Loucy (cell line): ENCODE data around the gene NAB1.
"Not testable (repeated sequence)": the region's sequence is repeated elsewhere in the genome, so short reads cannot be mapped to it uniquely, and the experiment has no call there.

Source experiments
- H2AFZ ChIP-seq: fragments of 200-600 bp; sonication (generic); 2 replicates; pipeline ENCODE4 v1.6.0; 2016; ENCODE audit warnings: antibody characterized with exemption, mild to moderate bottlenecking, low read length, moderate library complexity
- H3F3A ChIP-seq: fragments of 200-600 bp; 2 replicates; pipeline ENCODE4 v1.6.0; 2016; ENCODE audit warnings: antibody characterized with exemption, low read depth, mild to moderate bottlenecking
- H3K27me3 ChIP-seq: fragments of 200-600 bp; sonication (generic); 2 replicates; pipeline ENCODE4 v1.6.1; 2014; ENCODE audit warnings: low read length, mild to moderate bottlenecking; ENCODE audit not compliant: insufficient read depth, poor library complexity, severe bottlenecking
- H3K36me3 ChIP-seq: fragments of 200-600 bp; sonication (generic); 2 replicates; pipeline ENCODE4 v1.6.1; 2016; ENCODE audit warnings: low read length; ENCODE audit not compliant: insufficient read depth
- H3K4me1 ChIP-seq: fragments of 200-600 bp; sonication (generic); 2 replicates; pipeline ENCODE4 v1.5.1; 2014; ENCODE audit warnings: low read length, mild to moderate bottlenecking; ENCODE audit not compliant: insufficient read depth, poor library complexity, severe bottlenecking
- H3K4me2 ChIP-seq: fragments of 200-600 bp; sonication (generic); 2 replicates; pipeline ENCODE4 v1.6.0; 2014; ENCODE audit warnings: antibody characterized with exemption, low read length, low read depth, mild to moderate bottlenecking; ENCODE audit not compliant: poor library complexity, severe bottlenecking
- H3K4me3 ChIP-seq: fragments of 200-600 bp; sonication (generic); 2 replicates; pipeline ENCODE4 v1.5.1; 2014; ENCODE audit warnings: low read length, mild to moderate bottlenecking, mixed read lengths; ENCODE audit not compliant: poor library complexity, severe bottlenecking
- H3K79me2 ChIP-seq: fragments of 200-600 bp; sonication (generic); 2 replicates; pipeline ENCODE4 v1.6.1; 2014; ENCODE audit warnings: low read length; ENCODE audit not compliant: insufficient read depth
- H3K9ac ChIP-seq: fragments of 200-600 bp; sonication (generic); 2 replicates; pipeline ENCODE4 v1.6.0; 2014; ENCODE audit warnings: mild to moderate bottlenecking, low read depth, low read length, moderate library complexity; ENCODE audit not compliant: poor library complexity, severe bottlenecking
- H3K9me2 ChIP-seq: fragments of 200-600 bp; sonication (generic); replicated peaks from 2 replicates; pipeline ENCODE4 v1.6.1; 2016; ENCODE audit warnings: low read depth, low read length, mixed read lengths
- H3K9me3 ChIP-seq: fragments of 200-600 bp; sonication (generic); 2 replicates; pipeline ENCODE4 v1.6.1; 2014; ENCODE audit warnings: mild to moderate bottlenecking, antibody characterized with exemption, low read length, low read depth; ENCODE audit not compliant: insufficient read depth
- H4K20me1 ChIP-seq: fragments of 200-600 bp; sonication (generic); 2 replicates; pipeline ENCODE4 v1.6.0; 2014; ENCODE audit warnings: antibody characterized with exemption, low read length, mild to moderate bottlenecking; ENCODE audit not compliant: insufficient read depth, poor library complexity, severe bottlenecking
- EZH2phosphoT487 ChIP-seq: fragments of 200-600 bp; IDR thresholded peaks from 2 replicates; pipeline ENCODE4 v1.6.1; 2018; ENCODE audit warnings: antibody characterized with exemption, mild to moderate bottlenecking, moderate library complexity, borderline replicate concordance
- TF ChIP-seq, protein P1 (sequence below): fragments of 200-600 bp; sonication (generic); conservative IDR thresholded peaks from 2 replicates; pipeline ENCODE4 v1.5.1; 2014; ENCODE audit warnings: mild to moderate bottlenecking, antibody characterized with exemption, low read length

Gene NAB1

DNA sequence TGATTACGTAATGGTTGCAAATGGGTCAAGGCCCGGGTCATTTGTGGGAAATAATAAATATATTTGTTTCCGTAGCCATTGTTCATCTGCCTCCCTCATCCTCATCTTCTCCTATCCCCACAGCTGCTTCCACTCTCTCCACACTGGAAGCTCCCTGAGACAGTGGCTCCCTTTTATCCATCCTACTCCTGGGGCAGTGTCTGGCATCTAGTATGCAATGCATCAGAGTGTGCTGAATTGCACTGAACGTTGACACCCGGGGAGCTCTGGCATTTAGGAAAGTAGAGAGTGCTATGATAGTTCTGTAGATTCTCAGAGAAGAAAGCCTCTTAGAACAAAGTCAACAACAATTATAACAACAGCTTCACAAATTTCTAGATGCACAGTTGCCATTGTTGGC, 45.5 kb upstream of the NAB1 start:
- no peak overlapping the region for H2AFZ ChIP-seq
- no peaks in the 10 kb centered on the region for H3K79me2 ChIP-seq
- H3K4me2 ChIP-seq, result no peak overlapping the region
- no peak overlapping the region for H3K4me3 ChIP-seq
- no peaks in the 10 kb centered on the region for H3K9me3 ChIP-seq
- TF ChIP-seq, protein P1, sequence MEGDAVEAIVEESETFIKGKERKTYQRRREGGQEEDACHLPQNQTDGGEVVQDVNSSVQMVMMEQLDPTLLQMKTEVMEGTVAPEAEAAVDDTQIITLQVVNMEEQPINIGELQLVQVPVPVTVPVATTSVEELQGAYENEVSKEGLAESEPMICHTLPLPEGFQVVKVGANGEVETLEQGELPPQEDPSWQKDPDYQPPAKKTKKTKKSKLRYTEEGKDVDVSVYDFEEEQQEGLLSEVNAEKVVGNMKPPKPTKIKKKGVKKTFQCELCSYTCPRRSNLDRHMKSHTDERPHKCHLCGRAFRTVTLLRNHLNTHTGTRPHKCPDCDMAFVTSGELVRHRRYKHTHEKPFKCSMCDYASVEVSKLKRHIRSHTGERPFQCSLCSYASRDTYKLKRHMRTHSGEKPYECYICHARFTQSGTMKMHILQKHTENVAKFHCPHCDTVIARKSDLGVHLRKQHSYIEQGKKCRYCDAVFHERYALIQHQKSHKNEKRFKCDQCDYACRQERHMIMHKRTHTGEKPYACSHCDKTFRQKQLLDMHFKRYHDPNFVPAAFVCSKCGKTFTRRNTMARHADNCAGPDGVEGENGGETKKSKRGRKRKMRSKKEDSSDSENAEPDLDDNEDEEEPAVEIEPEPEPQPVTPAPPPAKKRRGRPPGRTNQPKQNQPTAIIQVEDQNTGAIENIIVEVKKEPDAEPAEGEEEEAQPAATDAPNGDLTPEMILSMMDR, result no peak
- TF ChIP-seq EZH2phosphoT487, result no peak
- no peaks in the 10 kb centered on the region for H4K20me1 ChIP-seq
- H3K36me3 ChIP-seq, result no peaks in the 10 kb centered on the region
- H3K4me1 ChIP-seq, result peaks cover 26% of the 10 kb centered on the region
- 0 out of 2 replicates have a peak, but pooled peaks cover 4% of the 10 kb centered on the region for H3F3A ChIP-seq
- H3K9me2 ChIP-seq, result no peaks in the 10 kb centered on the region
- no peaks in the 10 kb centered on the region for H3K27me3 ChIP-seq
- no peak overlapping the region for H3K9ac ChIP-seq

DNA sequence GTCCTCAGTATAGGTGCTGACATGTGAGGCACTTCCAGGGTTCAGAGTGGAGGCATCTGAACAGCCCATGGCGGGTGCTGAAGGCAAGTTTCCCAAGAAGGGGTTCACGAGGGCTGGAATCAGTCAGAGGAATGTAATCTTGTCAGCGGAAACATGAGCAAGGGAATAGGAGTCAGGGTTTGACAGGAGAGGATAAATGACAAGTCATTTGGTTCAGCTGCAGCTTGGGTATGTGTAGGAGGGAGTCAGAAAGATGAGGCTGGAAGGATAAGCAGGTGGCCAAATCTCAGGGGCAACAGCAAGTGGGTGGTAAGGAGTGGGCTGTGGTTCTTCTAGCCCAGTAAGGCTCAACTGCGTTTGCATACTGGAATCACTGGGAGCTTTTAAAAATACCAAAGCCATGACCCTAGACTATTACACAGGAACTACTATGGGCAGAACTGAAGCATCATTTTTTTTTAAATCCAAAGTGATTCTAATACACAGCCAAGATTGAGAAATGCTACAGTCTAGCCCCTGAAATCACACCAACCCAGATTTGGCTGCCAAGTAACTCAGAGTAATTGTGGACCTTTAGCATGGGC, 41.8 kb upstream of the NAB1 start:
- no peaks in the 10 kb centered on the region; the same call in 1 of the 2 replicates for H3K9me3 ChIP-seq
- no peaks in the 10 kb centered on the region for H3K4me1 ChIP-seq
- TF ChIP-seq EZH2phosphoT487, result no peak
- TF ChIP-seq, protein P1, result no peak
- no peaks in the 10 kb centered on the region for H3K36me3 ChIP-seq
- no peaks in the 10 kb centered on the region for H3K27me3 ChIP-seq
- no peak overlapping the region for H3K4me3 ChIP-seq
- H3K79me2 ChIP-seq, result no peaks in the 10 kb centered on the region
- H3K4me2 ChIP-seq, result no peak overlapping the region
- no peak overlapping the region for H3K9ac ChIP-seq
- no peaks in the 10 kb centered on the region for H3K9me2 ChIP-seq
- H4K20me1 ChIP-seq, result no peaks in the 10 kb centered on the region
- H2AFZ ChIP-seq, result no peak overlapping the region
- H3F3A ChIP-seq, result no peaks in the 10 kb centered on the region

DNA sequence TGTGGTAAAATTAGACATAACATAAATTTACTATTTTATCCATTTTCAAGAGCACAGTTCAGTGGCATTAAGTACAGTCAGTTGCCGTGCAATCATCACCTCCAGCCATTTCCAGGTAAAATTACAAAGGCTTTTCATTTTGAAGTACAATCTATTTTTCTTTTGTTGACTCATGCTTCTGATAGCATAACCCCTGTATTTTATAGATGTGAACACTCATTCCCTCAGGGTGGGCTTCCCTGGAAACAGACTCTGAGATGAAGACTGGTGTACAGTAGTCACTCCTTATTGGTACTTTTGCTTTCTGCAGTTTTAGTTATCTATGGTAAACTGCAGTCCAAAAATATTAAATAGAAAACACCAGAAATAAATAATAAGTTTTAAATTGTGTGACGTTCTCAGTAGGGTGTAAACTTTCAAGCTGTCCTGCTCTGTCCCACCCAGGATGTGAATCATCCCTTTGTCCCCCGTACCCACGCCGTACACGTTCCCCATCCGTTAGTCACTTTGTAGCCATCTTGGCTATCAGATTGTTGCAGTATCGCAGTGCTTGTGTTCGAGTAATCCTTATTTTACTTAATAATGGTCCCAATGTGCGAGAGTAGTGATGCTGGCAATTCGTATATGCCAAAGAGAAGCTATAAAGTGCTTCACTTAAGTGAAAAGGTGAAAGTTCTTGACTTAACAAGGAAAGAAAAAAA, 41.1 kb upstream of the NAB1 start:
- H3K79me2 ChIP-seq, result no peaks in the 10 kb centered on the region
- H3K4me3 ChIP-seq, result no peak overlapping the region
- H3K36me3 ChIP-seq, result no peaks in the 10 kb centered on the region
- H2AFZ ChIP-seq, result no peak overlapping the region
- no peaks in the 10 kb centered on the region; the same call in 1 of the 2 replicates for H3K9me3 ChIP-seq
- H3K27me3 ChIP-seq, result no peaks in the 10 kb centered on the region
- H3K9ac ChIP-seq, result no peak overlapping the region
- no peaks in the 10 kb centered on the region for H3F3A ChIP-seq
- no peaks in the 10 kb centered on the region for H3K9me2 ChIP-seq
- no peaks in the 10 kb centered on the region for H4K20me1 ChIP-seq
- TF ChIP-seq, protein P1, result no peak
- no peak for TF ChIP-seq EZH2phosphoT487
- no peak overlapping the region for H3K4me2 ChIP-seq
- no peaks in the 10 kb centered on the region for H3K4me1 ChIP-seq

DNA sequence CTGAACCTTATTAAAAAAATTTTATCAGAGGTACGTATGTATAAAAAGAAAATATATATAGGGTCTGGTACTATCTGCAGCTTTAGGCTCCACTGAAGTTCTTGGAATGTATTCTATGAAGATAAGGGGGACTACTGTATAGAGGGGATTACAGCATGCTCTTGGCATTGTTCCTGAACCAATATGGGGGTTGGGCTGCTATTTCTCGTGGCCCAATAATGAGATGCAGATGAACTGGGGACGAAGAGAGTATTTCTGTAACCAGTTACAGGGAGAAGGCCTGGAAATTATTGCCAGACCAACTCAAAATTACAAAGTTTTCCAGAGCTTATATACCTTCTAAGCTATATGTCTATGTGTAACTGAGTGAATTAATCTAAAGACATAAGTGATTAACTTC, 40.0 kb upstream of the NAB1 start:
- not testable (repeated sequence) for H3K4me3 ChIP-seq, H3K4me1 ChIP-seq

DNA sequence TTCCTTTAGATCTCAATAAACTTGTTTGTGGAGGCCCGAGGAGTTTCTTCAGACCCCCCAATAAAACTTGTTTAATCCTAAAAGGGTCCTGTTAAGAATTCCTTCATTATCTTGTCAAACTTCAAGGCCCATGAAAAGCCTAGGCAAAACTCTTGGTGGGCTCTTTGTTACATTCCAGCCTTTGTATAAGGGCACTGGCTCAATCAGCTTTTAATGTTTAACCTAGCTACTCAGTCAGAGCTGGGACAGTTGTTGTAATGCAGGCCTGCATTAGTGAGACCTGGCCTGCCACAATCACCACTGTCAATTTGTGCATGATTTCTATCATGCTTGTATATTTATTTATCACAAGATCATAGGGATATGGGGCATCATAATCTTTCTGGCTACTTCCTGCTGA, 39.5 kb upstream of the NAB1 start:
- not testable (repeated sequence) for H3K36me3 ChIP-seq, H3K4me3 ChIP-seq, H3K4me1 ChIP-seq, H3K4me2 ChIP-seq, H3F3A ChIP-seq, H3K79me2 ChIP-seq, H3K9me2 ChIP-seq, H3K27me3 ChIP-seq, H3K9me3 ChIP-seq, H4K20me1 ChIP-seq, H3K9ac ChIP-seq, H2AFZ ChIP-seq

More for the DNA sequence above, 40.0 kb upstream of the NAB1 start:
- H4K20me1 ChIP-seq, H3K36me3 ChIP-seq, H3K4me2 ChIP-seq, H3K27me3 ChIP-seq, H3K9ac ChIP-seq, H3K9me3 ChIP-seq, H3K79me2 ChIP-seq, H3K9me2 ChIP-seq, H3F3A ChIP-seq, H2AFZ ChIP-seq: not testable (repeated sequence)
